Measurements from ENCODE around the gene MBD4. TPM values are rescaled to one million over a fixed set of nuclear protein-coding genes. Genes with fewer than 3 reads are reported as not detected.

The MBD4 gene
- total RNA-seq, 1 donor from 2014 or later, result 25.7 TPM

- H3K4me3 ChIP-seq (ENCODE audit: low read depth, low read length), result no peak overlapping the region
- TF ChIP-seq CTCF (conservative IDR thresholded peaks at IDR 0.05; ENCODE audit: low read depth, low read length), result no peak
- DNase-seq (ENCODE audit: low read depth), result no peak
Observed at GRCh38 chr3:129461461-129462146, 21.9 kb upstream of the MBD4 start.

- no peak for TF ChIP-seq CTCF (conservative IDR thresholded peaks at IDR 0.05; ENCODE audit: low read depth, low read length)
- no peak overlapping the region for H3K4me3 ChIP-seq (ENCODE audit: low read depth, low read length)
- no peak for DNase-seq (ENCODE audit: low read depth)
Observed at GRCh38 chr3:129461022-129461421, 21.3 kb upstream of the MBD4 start.

- H3K4me3 ChIP-seq (ENCODE audit: low read depth, low read length), result no peak overlapping the region
- TF ChIP-seq CTCF (conservative IDR thresholded peaks at IDR 0.05; ENCODE audit: low read depth, low read length), result no peak
- DNase-seq (ENCODE audit: low read depth), result no peak
Observed at GRCh38 chr3:129460572-129460971, 20.8 kb upstream of the MBD4 start.

GRCh38 chr3:129460155-129460554 lies 20.4 kb upstream of the MBD4 start:
- no peak for TF ChIP-seq CTCF (conservative IDR thresholded peaks at IDR 0.05; ENCODE audit: low read depth, low read length)
- no peak for DNase-seq (ENCODE audit: low read depth)

GRCh38 chr3:129453732-129454131 lies 14.0 kb upstream of the MBD4 start:
- no peak overlapping the region for H3K4me3 ChIP-seq (ENCODE audit: low read depth, low read length)
- no peak for DNase-seq (ENCODE audit: low read depth)
- no peak for TF ChIP-seq CTCF (conservative IDR thresholded peaks at IDR 0.05; ENCODE audit: low read depth, low read length)

More at GRCh38 chr3:129460155-129460554, 20.4 kb upstream of the MBD4 start:
- no peak overlapping the region for H3K4me3 ChIP-seq (ENCODE audit: low read depth, low read length)

GRCh38 chr3:129449279-129450115 lies 9.7 kb upstream of the MBD4 start:
- no peak for DNase-seq (ENCODE audit: low read depth)

More at GRCh38 chr3:129449279-129450115, 9.7 kb upstream of the MBD4 start:
- TF ChIP-seq CTCF (conservative IDR thresholded peaks at IDR 0.05; ENCODE audit: low read depth, low read length), result no peak
- no peak overlapping the region for H3K4me3 ChIP-seq (ENCODE audit: low read depth, low read length)
